Nephron (organoid): ENCODE results near the gene TRIM65.

Experiments used
- H3K27ac Mint-ChIP-seq, 3 experiments: 2 replicates each; pipeline ENCODE4 v1.8.0; 2020; ENCODE audit warnings: mixed read lengths in 3 of 3, mild to moderate bottlenecking in 2 of 3, moderate library complexity in 1 of 3
- H3K27me3 Mint-ChIP-seq: 2 replicates; pipeline ENCODE4 v1.8.0; 2021; ENCODE audit warnings: low read depth, mild to moderate bottlenecking, moderate library complexity, mixed read lengths
- H3K36me3 Mint-ChIP-seq: 2 replicates; pipeline ENCODE4 v1.8.0; 2020; ENCODE audit warnings: low read depth, mixed read lengths
- H3K4me1 Mint-ChIP-seq: 2 replicates; pipeline ENCODE4 v1.8.0; 2020; ENCODE audit warnings: mixed read lengths
- H3K4me3 Mint-ChIP-seq, 3 experiments: 2 replicates each; pipeline ENCODE4 v1.8.0; 2020; ENCODE audit warnings: mild to moderate bottlenecking in 3 of 3, mixed read lengths in 3 of 3, moderate library complexity in 2 of 3
- H3K9me3 Mint-ChIP-seq: 2 replicates; pipeline ENCODE4 v1.8.0; 2020; ENCODE audit warnings: mixed read lengths
- TF ChIP-seq, protein P1 (sequence below), 3 experiments: fragments of 200-600 bp; sonication (generic); IDR thresholded peaks; one replicate each; pipeline ENCODE4 v1.5.0; 2021; ENCODE audit warnings: antibody characterized with exemption in 3 of 3; ENCODE audit not compliant: unreplicated experiment in 3 of 3

The TRIM65 gene

DNA sequence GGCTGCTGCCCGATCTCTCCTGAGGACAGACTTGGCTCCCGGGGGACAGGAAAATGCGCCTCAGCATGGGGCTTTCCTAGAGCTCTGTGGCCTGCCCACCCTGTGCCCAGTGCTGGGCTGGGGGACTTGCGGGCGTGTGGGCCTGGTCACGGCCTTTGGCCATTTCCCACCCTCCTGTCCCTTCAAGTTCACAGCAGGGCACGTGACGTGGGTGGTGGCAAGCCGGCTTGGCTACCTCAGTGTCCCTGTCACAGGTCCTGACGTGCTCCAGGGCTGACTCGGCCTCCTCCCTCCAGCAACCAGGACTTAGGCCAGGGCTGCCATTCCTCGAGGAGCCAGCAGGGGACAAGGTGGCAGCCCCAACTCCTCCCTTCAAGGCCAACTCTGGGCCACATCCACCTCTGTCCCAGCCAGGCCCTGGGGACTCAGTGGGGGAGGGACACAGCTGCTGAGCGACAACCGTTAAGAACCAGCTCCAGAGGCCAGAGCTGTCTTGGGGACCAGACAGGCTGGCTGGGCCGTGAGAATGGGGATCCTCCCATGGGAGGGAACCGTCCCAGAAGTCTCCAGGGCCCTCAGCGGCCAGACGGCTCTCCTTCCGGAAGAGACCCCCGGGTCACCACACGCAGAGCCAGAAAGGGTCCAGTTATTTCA lies 51.6 kb downstream of the TRIM65 start:
- Mint-ChIP-seq H3K4me3 (no peak overlapping the region), H3K36me3 (peaks cover 32% of the 10 kb centered on the region), H3K27me3 (no peaks in the 10 kb centered on the region), H3K9me3 (no peaks in the 10 kb centered on the region), H3K27ac (peak overlapping the region; percentile 69 to 79 (median 71)), H3K4me1 (peaks cover 27% of the 10 kb centered on the region)
- TF ChIP-seq, protein P1, sequence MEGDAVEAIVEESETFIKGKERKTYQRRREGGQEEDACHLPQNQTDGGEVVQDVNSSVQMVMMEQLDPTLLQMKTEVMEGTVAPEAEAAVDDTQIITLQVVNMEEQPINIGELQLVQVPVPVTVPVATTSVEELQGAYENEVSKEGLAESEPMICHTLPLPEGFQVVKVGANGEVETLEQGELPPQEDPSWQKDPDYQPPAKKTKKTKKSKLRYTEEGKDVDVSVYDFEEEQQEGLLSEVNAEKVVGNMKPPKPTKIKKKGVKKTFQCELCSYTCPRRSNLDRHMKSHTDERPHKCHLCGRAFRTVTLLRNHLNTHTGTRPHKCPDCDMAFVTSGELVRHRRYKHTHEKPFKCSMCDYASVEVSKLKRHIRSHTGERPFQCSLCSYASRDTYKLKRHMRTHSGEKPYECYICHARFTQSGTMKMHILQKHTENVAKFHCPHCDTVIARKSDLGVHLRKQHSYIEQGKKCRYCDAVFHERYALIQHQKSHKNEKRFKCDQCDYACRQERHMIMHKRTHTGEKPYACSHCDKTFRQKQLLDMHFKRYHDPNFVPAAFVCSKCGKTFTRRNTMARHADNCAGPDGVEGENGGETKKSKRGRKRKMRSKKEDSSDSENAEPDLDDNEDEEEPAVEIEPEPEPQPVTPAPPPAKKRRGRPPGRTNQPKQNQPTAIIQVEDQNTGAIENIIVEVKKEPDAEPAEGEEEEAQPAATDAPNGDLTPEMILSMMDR (IDR thresholded peaks at IDR 0.05; ENCODE audit: unreplicated experiment in 3 of 3) = peak; percentile 63 to 66 (median 66)

DNA sequence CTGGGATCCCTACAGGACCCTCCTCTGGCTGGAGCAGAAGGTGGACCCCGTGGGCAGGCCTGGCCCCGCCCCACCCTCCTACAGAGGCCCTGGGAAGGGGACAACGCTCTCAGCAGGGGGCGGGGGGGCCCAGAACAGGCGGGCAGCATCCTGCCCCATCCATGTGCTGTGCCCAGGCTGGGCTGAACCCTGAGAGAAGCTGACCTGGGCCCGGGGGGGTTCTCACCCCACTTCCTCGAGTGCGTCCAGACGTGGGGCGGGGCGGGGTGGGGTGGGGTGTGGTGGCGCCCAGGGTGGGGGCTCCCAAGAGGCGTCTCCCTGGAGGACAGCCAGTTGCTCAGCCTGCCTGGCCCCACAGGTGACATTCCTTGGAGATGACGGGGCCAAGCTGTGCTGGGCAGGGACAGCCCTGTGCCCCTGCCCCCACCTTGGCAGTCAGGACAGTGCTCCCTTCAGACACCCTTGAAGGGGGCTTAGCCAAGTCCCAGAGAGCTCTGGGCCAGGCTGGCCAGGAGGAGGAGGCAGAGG lies 52.2 kb downstream of the TRIM65 start:
- peaks cover 28% of the 10 kb centered on the region for H3K36me3 Mint-ChIP-seq
- TF ChIP-seq, protein P1 (IDR thresholded peaks at IDR 0.05; ENCODE audit: unreplicated experiment in 3 of 3) = no peak

DNA sequence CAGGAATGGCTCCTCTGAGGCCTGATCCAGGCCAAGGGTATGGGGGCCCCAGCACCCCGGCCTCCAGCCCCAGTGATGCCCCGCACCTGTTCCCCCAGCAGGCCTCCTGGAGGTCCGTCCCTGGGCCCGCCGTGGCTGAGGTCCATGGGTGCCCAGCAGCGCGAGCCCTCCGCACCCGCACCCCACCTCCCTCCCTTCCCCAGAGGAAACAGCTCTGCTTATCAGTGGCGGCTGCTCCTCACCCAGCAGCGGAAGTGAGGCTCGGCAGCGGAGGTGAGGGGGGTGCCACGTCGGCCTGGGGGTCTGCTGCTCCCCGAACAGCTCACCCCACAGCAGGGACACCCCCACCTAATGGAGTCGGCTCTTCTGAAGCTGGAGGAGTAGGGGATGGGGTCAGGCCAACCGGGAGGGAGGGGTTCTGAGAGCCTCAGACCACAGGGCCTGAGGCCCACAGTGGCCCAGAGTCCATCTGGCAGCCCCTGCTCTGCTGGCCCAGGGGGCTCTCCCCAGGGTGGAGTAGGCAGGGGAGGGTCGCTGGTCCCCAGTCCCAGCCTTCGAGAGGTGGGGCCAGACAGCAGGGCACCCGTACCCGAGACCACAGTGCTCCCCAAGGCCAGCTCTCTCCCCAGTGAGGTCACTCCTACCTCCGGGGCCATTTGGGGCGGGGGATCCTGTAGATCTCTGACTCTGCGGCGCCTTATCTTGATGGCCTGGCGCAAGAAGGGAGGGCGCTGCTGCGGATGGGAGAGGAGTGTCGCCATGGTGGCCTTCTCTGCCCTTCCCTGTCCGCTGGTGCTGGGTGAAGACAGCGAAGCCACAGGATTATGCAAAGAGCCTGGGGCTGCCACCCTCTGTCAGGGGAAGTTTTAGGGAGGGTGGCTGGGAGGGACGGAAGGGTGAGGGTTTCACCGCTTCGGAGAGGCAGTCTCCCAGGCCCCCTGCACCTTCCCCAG lies 52.9 kb downstream of the TRIM65 start, which contains the start of gene UNC13D:
UNC13D (minus strand) TSS at position 828 of the 953 bp plus-strand sequence; CDS start at position 761, 67 bp downstream.
- peaks cover 24% of the 10 kb centered on the region for H3K36me3 Mint-ChIP-seq
- peak within 1 kb of the TSS in 2 of 3 experiments; percentile 69 to 79 for H3K27ac Mint-ChIP-seq
- no peaks in the 10 kb centered on the region for H3K9me3 Mint-ChIP-seq
- no peak within 1 kb of the TSS for H3K4me3 Mint-ChIP-seq
- peaks cover 18% of the 10 kb centered on the region for H3K4me1 Mint-ChIP-seq
- H3K27me3 Mint-ChIP-seq = no peaks in the 10 kb centered on the region
- TF ChIP-seq, protein P1 (IDR thresholded peaks at IDR 0.05; ENCODE audit: unreplicated experiment in 3 of 3) = no peak

More for the DNA sequence above, 52.2 kb downstream of the TRIM65 start:
- Mint-ChIP-seq H3K4me1 (peaks cover 25% of the 10 kb centered on the region), H3K27ac (no peak overlapping the region), H3K4me3 (no peak overlapping the region), H3K9me3 (no peaks in the 10 kb centered on the region), H3K27me3 (no peaks in the 10 kb centered on the region)

DNA sequence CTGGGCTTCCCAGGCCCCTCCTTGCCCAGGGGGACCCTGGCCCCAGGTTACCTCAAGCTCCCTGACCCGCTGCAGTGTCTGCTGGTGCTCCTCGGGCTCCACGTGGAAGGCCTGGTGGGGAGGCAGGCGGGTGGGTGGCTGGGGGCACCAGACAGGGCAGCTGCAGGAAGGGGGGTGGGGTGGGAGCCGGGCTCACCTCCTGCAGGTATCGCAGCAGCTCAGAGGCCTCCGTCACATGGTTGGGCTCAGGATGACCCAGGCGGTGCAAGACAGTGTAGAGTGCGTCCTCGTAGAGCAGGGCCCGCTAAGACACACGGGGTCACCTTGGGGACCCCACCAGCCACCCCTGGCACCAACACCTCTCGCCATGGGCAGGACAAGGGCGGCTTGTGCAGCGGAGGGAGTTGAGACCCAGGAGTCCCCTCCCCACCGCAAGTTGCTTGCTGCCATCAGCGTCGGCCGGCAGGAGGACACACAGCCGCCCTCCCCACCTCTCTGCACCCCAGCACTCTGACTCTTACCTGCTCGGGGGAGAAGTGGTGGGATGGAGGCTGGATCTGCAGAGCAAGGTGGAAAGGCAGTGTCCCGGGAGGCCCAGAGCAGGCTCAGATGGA lies 53.7 kb downstream of the TRIM65 start:
- no peaks in the 10 kb centered on the region for H3K27me3 Mint-ChIP-seq
- H3K27ac Mint-ChIP-seq = no peak overlapping the region
- TF ChIP-seq, protein P1 (IDR thresholded peaks at IDR 0.05; ENCODE audit: unreplicated experiment in 3 of 3) = no peak
- H3K4me1 Mint-ChIP-seq = peaks cover 11% of the 10 kb centered on the region
- H3K9me3 Mint-ChIP-seq = no peaks in the 10 kb centered on the region
- H3K4me3 Mint-ChIP-seq = no peak overlapping the region
- H3K36me3 Mint-ChIP-seq = peaks cover 17% of the 10 kb centered on the region

DNA sequence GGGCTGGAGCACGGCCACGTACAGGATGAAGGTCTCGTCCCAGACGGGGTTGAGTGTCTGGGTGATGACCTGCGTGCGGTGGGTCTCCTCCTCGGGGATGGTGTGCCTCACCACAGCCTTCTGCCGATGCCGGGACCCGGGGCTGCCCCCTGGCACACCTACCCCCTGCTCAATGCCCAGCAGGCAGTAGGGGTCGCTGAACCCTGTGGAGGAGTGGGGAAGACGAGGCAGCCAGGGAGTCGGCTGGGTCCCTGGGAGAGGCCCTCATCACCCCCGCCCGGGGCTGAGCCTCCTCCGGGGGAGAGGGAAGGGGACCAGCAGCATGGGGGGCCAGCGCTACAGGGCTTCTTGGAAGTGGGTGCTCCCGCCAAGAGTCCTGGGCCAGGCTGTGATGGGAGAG lies 54.3 kb downstream of the TRIM65 start:
- no peaks in the 10 kb centered on the region for H3K9me3 Mint-ChIP-seq
- TF ChIP-seq, protein P1 (IDR thresholded peaks at IDR 0.05; ENCODE audit: unreplicated experiment in 3 of 3) = no peak
- H3K27ac Mint-ChIP-seq = no peak overlapping the region
- H3K36me3 Mint-ChIP-seq = peaks cover 11% of the 10 kb centered on the region
- H3K27me3 Mint-ChIP-seq = no peaks in the 10 kb centered on the region
- H3K4me3 Mint-ChIP-seq = no peak overlapping the region
- H3K4me1 Mint-ChIP-seq = peaks cover 11% of the 10 kb centered on the region
